ENCODE results near the gene NRXN2.

NRXN2 gene

GRCh38 chr11:64571410-64572091, 151.4 kb downstream of the NRXN2 start:
- Histone ChIP-seq H3K9me3 (ENCODE audit: low read depth, low read length) (no peaks in the 10 kb centered on the region), H3K27ac (no peak overlapping the region), H3K9ac (ENCODE audit: insufficient read length) (no peak overlapping the region), H3K36me3 (ENCODE audit: insufficient read depth, low read length) (no peaks in the 10 kb centered on the region), H3K4me3 (no peak overlapping the region)
- DNase-seq (ENCODE audit: low read depth, low spot score), result no peak
- TF ChIP-seq EZH2 (IDR thresholded peaks at IDR 0.05) (no peak), POLR2AphosphoS5 (IDR thresholded peaks at IDR 0.05; ENCODE audit: borderline replicate concordance, low read depth, low read length) (no peak), FOXP2 (optimal IDR thresholded peaks at IDR 0.05; ENCODE audit: control extremely low read depth, extremely low read length, insufficient read depth) (no peak)

- DNase-seq (ENCODE audit: low read depth, low spot score), result no peak
- Histone ChIP-seq H3K27ac (no peak overlapping the region), H3K9ac (ENCODE audit: insufficient read length) (no peak overlapping the region), H3K9me3 (ENCODE audit: low read depth, low read length) (no peaks in the 10 kb centered on the region), H3K36me3 (ENCODE audit: insufficient read depth, low read length) (no peaks in the 10 kb centered on the region), H3K4me3 (no peak overlapping the region)
- TF ChIP-seq EZH2 (IDR thresholded peaks at IDR 0.05), result no peak
- no peak for TF ChIP-seq FOXP2 (optimal IDR thresholded peaks at IDR 0.05; ENCODE audit: control extremely low read depth, extremely low read length, insufficient read depth)
- TF ChIP-seq POLR2AphosphoS5 (IDR thresholded peaks at IDR 0.05; ENCODE audit: borderline replicate concordance, low read depth, low read length), result no peak
These were observed 152.0 kb downstream of the NRXN2 start for GRCh38 chr11:64571050-64571409.

GRCh38 chr11:64570341-64570740, 152.7 kb downstream of the NRXN2 start:
- TF ChIP-seq POLR2AphosphoS5 (IDR thresholded peaks at IDR 0.05; ENCODE audit: borderline replicate concordance, low read depth, low read length) (no peak), FOXP2 (optimal IDR thresholded peaks at IDR 0.05; ENCODE audit: control extremely low read depth, extremely low read length, insufficient read depth) (no peak), EZH2 (IDR thresholded peaks at IDR 0.05) (no peak)
- no peak for DNase-seq (ENCODE audit: low read depth, low spot score)
- H3K36me3 ChIP-seq (ENCODE audit: insufficient read depth, low read length), result no peaks in the 10 kb centered on the region
- no peaks in the 10 kb centered on the region for H3K9me3 ChIP-seq (ENCODE audit: low read depth, low read length)
- H3K4me3 ChIP-seq, result no peak overlapping the region
- no peak overlapping the region for H3K27ac ChIP-seq
- H3K9ac ChIP-seq (ENCODE audit: insufficient read length), result no peak overlapping the region

- Histone ChIP-seq H3K4me3 (no peak overlapping the region), H3K36me3 (ENCODE audit: insufficient read depth, low read length) (no peaks in the 10 kb centered on the region), H3K9ac (ENCODE audit: insufficient read length) (no peak overlapping the region), H3K27ac (no peak overlapping the region), H3K9me3 (ENCODE audit: low read depth, low read length) (no peaks in the 10 kb centered on the region)
- TF ChIP-seq POLR2AphosphoS5 (IDR thresholded peaks at IDR 0.05; ENCODE audit: borderline replicate concordance, low read depth, low read length), result no peak
- TF ChIP-seq EZH2 (IDR thresholded peaks at IDR 0.05), result no peak
- no peak for TF ChIP-seq FOXP2 (optimal IDR thresholded peaks at IDR 0.05; ENCODE audit: control extremely low read depth, extremely low read length, insufficient read depth)
- no peak for DNase-seq (ENCODE audit: low read depth, low spot score)
These were observed 153.6 kb downstream of the NRXN2 start for GRCh38 chr11:64569300-64569970.

GRCh38 chr11:64568584-64569140, 154.3 kb downstream of the NRXN2 start:
- Histone ChIP-seq H3K4me3 (no peak overlapping the region), H3K36me3 (ENCODE audit: insufficient read depth, low read length) (no peaks in the 10 kb centered on the region), H3K9me3 (ENCODE audit: low read depth, low read length) (no peaks in the 10 kb centered on the region), H3K9ac (ENCODE audit: insufficient read length) (no peak overlapping the region), H3K27ac (no peak overlapping the region)
- no peak for TF ChIP-seq FOXP2 (optimal IDR thresholded peaks at IDR 0.05; ENCODE audit: control extremely low read depth, extremely low read length, insufficient read depth)
- TF ChIP-seq POLR2AphosphoS5 (IDR thresholded peaks at IDR 0.05; ENCODE audit: borderline replicate concordance, low read depth, low read length), result no peak
- TF ChIP-seq EZH2 (IDR thresholded peaks at IDR 0.05), result no peak
- DNase-seq (ENCODE audit: low read depth, low spot score), result no peak

GRCh38 chr11:64568041-64568571, 154.9 kb downstream of the NRXN2 start:
- H3K27ac ChIP-seq, result no peak overlapping the region
- DNase-seq (ENCODE audit: low read depth, low spot score), result no peak
- no peak overlapping the region for H3K9ac ChIP-seq (ENCODE audit: insufficient read length)
- no peaks in the 10 kb centered on the region for H3K36me3 ChIP-seq (ENCODE audit: insufficient read depth, low read length)
- TF ChIP-seq POLR2AphosphoS5 (IDR thresholded peaks at IDR 0.05; ENCODE audit: borderline replicate concordance, low read depth, low read length), result no peak
- TF ChIP-seq FOXP2 (optimal IDR thresholded peaks at IDR 0.05; ENCODE audit: control extremely low read depth, extremely low read length, insufficient read depth), result no peak
- no peak for TF ChIP-seq EZH2 (IDR thresholded peaks at IDR 0.05)
- H3K9me3 ChIP-seq (ENCODE audit: low read depth, low read length), result no peaks in the 10 kb centered on the region
- H3K4me3 ChIP-seq, result no peak overlapping the region

- Histone ChIP-seq H3K36me3 (ENCODE audit: insufficient read depth, low read length) (no peaks in the 10 kb centered on the region), H3K9ac (ENCODE audit: insufficient read length) (peak overlapping the region; percentile 57), H3K4me3 (peak overlapping the region; percentile 67), H3K9me3 (ENCODE audit: low read depth, low read length) (no peaks in the 10 kb centered on the region), H3K27ac (no peak overlapping the region)
- TF ChIP-seq FOXP2 (optimal IDR thresholded peaks at IDR 0.05; ENCODE audit: control extremely low read depth, extremely low read length, insufficient read depth), result no peak
- no peak for TF ChIP-seq EZH2 (IDR thresholded peaks at IDR 0.05)
- TF ChIP-seq POLR2AphosphoS5 (IDR thresholded peaks at IDR 0.05; ENCODE audit: borderline replicate concordance, low read depth, low read length), result no peak
- no peak for DNase-seq (ENCODE audit: low read depth, low spot score)
These were observed 155.8 kb downstream of the NRXN2 start for GRCh38 chr11:64566915-64567891.
